Breast epithelium (tissue), 4 donors: Measurements from ENCODE around the gene CAMK4. TPM values are rescaled to one million over a fixed set of nuclear protein-coding genes. Genes with fewer than 3 reads are reported as not detected.

Experiments
- DNase-seq, 2 donors: peaks; one replicate each; pipeline ENCODE4 v3.0.0-alpha.2; 2019; ENCODE audit warnings: low spot score in 2 of 2
- H3K27ac ChIP-seq, 2 donors: fragments of 200-600 bp; sonication (generic) in 1 of 2; one replicate each; pipeline ENCODE4 v1.5.1; 2016 to 2019; ENCODE audit warnings: mild to moderate bottlenecking in 1 of 2
- H3K27me3 ChIP-seq, 2 donors: fragments of 200-600 bp; sonication (generic) in 1 of 2; one replicate each; pipeline versions ENCODE4 v1.5.1 to v1.6.0; 2017 to 2019; ENCODE audit warnings: control low read depth in 1 of 2, mild to moderate bottlenecking in 1 of 2
- H3K36me3 ChIP-seq: fragments of 200-600 bp; one replicate; pipeline ENCODE4 v1.5.1; 2019
- H3K4me1 ChIP-seq, 2 donors: fragments of 200-600 bp; sonication (generic); one replicate each; pipeline ENCODE4 v1.5.1; 2016 to 2019; ENCODE audit warnings: control low read depth in 1 of 2
- H3K4me3 ChIP-seq, 3 donors: fragments of 200-600 bp; sonication (generic); 1 replicate in 2 of 3; 2 replicates in 1 of 3; pipeline ENCODE4 v1.5.1; 2016 to 2019; ENCODE audit warnings: mild to moderate bottlenecking in 3 of 3, moderate library complexity in 2 of 3
- H3K9me3 ChIP-seq, 2 donors: fragments of 200-600 bp; sonication (generic) in 1 of 2; one replicate each; pipeline ENCODE4 v1.5.1; 2016 to 2019; ENCODE audit warnings: control low read depth in 1 of 2
- CTCF ChIP-seq, 3 donors: fragments of 450-650 bp; IDR thresholded peaks; one replicate each; pipeline ENCODE4 v1.5.1; 2016 to 2017; ENCODE audit warnings: antibody characterized with exemption in 3 of 3, mild to moderate bottlenecking in 3 of 3, moderate library complexity in 3 of 3
- POLR2A ChIP-seq: fragments of 450-650 bp; IDR thresholded peaks from one replicate; pipeline ENCODE4 v1.6.1; 2016; ENCODE audit warnings: antibody characterized with exemption, mild to moderate bottlenecking, moderate library complexity
- POLR2AphosphoS5 ChIP-seq, 3 donors: sonication (generic); formaldehyde crosslinking; IDR thresholded peaks; one replicate each; pipeline ENCODE4 v1.6.1; 2017; ENCODE audit warnings: antibody characterized with exemption in 3 of 3
- intact Hi-C: fragments of 100-400 bp; cut with DNase I; formaldehyde crosslinking; loops from one replicate; pipeline ENCODE4 v1.15.1; 2023; ENCODE audit warnings: low total_unique reads
- total RNA-seq, 3 donors: library from RNA; depleted of rRNA; stranded (reverse); fragments of >200 nt; gene quantifications; one replicate each; pipeline ENCODE4 v1.1.0, GENCODE V29; 2016

The CAMK4 gene
- total RNA-seq, 3 donors from 2014 or later: 0.98 to 1.5 (median 1.4) TPM

- no peaks in the 10 kb centered on the region for H3K9me3 ChIP-seq
- no peaks in the 10 kb centered on the region for H3K36me3 ChIP-seq
Observed at GRCh38 chr5:111447099-111447498, 222.9 kb downstream of the CAMK4 start.

GRCh38 chr5:111447822-111448221 is 223.6 kb downstream of the CAMK4 start:
- Histone ChIP-seq H3K4me1 (no peaks in the 10 kb centered on the region), H3K27ac (no peak overlapping the region), H3K27me3 (no peaks in the 10 kb centered on the region), H3K4me3 (no peak overlapping the region), H3K36me3 (no peaks in the 10 kb centered on the region), H3K9me3 (no peaks in the 10 kb centered on the region)
- intact Hi-C loops: no loop called here
- TF ChIP-seq POLR2AphosphoS5 (IDR thresholded peaks at IDR 0.05) (no peak), POLR2A (no peak), CTCF (IDR thresholded peaks at IDR 0.05) (no peak)
- no peak for DNase-seq

More at GRCh38 chr5:111447099-111447498, 222.9 kb downstream of the CAMK4 start:
- no peak overlapping the region for H3K4me3 ChIP-seq
- H3K27me3 ChIP-seq: no peaks in the 10 kb centered on the region
- no peaks in the 10 kb centered on the region for H3K4me1 ChIP-seq
- no peak overlapping the region for H3K27ac ChIP-seq
- TF ChIP-seq CTCF (IDR thresholded peaks at IDR 0.05) (no peak), POLR2A (no peak), POLR2AphosphoS5 (IDR thresholded peaks at IDR 0.05) (no peak)
- DNase-seq: no peak
- intact Hi-C loops: no loop called here

GRCh38 chr5:111453295-111453694 is 229.1 kb downstream of the CAMK4 start:
- Histone ChIP-seq H3K4me3 (no peak overlapping the region), H3K4me1 (no peaks in the 10 kb centered on the region), H3K27me3 (no peaks in the 10 kb centered on the region), H3K27ac (no peak overlapping the region), H3K9me3 (no peaks in the 10 kb centered on the region), H3K36me3 (no peaks in the 10 kb centered on the region)
- TF ChIP-seq POLR2A (no peak), CTCF (IDR thresholded peaks at IDR 0.05) (no peak), POLR2AphosphoS5 (IDR thresholded peaks at IDR 0.05) (no peak)
- intact Hi-C loops: no loop called here
- DNase-seq: no peak

GRCh38 chr5:111453747-111454146 is 229.6 kb downstream of the CAMK4 start:
- Histone ChIP-seq H3K4me3 (no peak overlapping the region), H3K27ac (no peak overlapping the region), H3K36me3 (no peaks in the 10 kb centered on the region), H3K4me1 (no peaks in the 10 kb centered on the region), H3K9me3 (no peaks in the 10 kb centered on the region), H3K27me3 (no peaks in the 10 kb centered on the region)
- intact Hi-C loops: no loop called here
- DNase-seq: no peak
- TF ChIP-seq POLR2AphosphoS5 (IDR thresholded peaks at IDR 0.05) (no peak), POLR2A (no peak), CTCF (IDR thresholded peaks at IDR 0.05) (no peak)

GRCh38 chr5:111454198-111454622 is 230.0 kb downstream of the CAMK4 start:
- Histone ChIP-seq H3K4me1 (no peaks in the 10 kb centered on the region), H3K27ac (no peak overlapping the region), H3K9me3 (no peaks in the 10 kb centered on the region), H3K36me3 (no peaks in the 10 kb centered on the region), H3K4me3 (no peak overlapping the region), H3K27me3 (no peaks in the 10 kb centered on the region)
- no peak for TF ChIP-seq CTCF (IDR thresholded peaks at IDR 0.05)
- TF ChIP-seq POLR2AphosphoS5 (IDR thresholded peaks at IDR 0.05): no peak
- TF ChIP-seq POLR2A: no peak
- no peak for DNase-seq
- intact Hi-C loops: no loop called here
